OCI-LY7 (cell line): ENCODE measurements around the gene PLPPR5. TPM values are rescaled to one million over a fixed set of nuclear protein-coding genes. Genes with fewer than 3 reads are reported as not detected.

Experiments used
- BruUV-seq: library from RNA; stranded (reverse); fragments of 400-500 nt; replicated peaks from 2 replicates; lab custom pipeline; 2021; lab: Mats Ljungman, UMichigan
- CTCF ChIA-PET: fragments of 300-600 bp; sonication (Branson Sonifier 250); formaldehyde crosslinking; loops from one replicate; lab custom pipeline; 2022; ENCODE audit warnings: antibody characterized with exemption; ENCODE audit not compliant: unreplicated experiment; lab: Charles Lee
- POLR2A ChIA-PET: fragments of 300-600 bp; sonication (Branson Sonifier 250); formaldehyde crosslinking; loops from one replicate; lab custom pipeline; 2022; ENCODE audit warnings: antibody characterized with exemption; lab: Charles Lee
- DNase-seq: peaks from one replicate; pipeline ENCODE4 v3.0.0-alpha.2; 2015; ENCODE audit warnings: low spot score
- H2AFZ ChIP-seq: fragments of 200-600 bp; sonication (generic), shearing (Covaris generic); 2 replicates; pipeline ENCODE4 v1.6.1; 2014; ENCODE audit warnings: mild to moderate bottlenecking, antibody characterized with exemption, low read length, moderate library complexity
- H3K27ac ChIP-seq: fragments of 200-600 bp; sonication (generic); 2 replicates; pipeline ENCODE4 v1.5.1; 2014; ENCODE audit warnings: mixed run types, low read depth, mild to moderate bottlenecking, moderate library complexity, low read length, inconsistent platforms; ENCODE audit not compliant: poor library complexity, severe bottlenecking
- H3K36me3 ChIP-seq: fragments of 200-600 bp; sonication (generic); 2 replicates; pipeline ENCODE4 v1.6.1; 2014; ENCODE audit warnings: mild to moderate bottlenecking, antibody characterized with exemption, low read length, moderate library complexity, mixed read lengths; ENCODE audit not compliant: insufficient read depth
- H3K4me1 ChIP-seq: fragments of 200-600 bp; sonication (generic); 2 replicates; pipeline ENCODE4 v1.5.1; 2014; ENCODE audit warnings: mild to moderate bottlenecking, low read length; ENCODE audit not compliant: insufficient read depth, poor library complexity, severe bottlenecking
- H3K4me2 ChIP-seq: fragments of 200-600 bp; sonication (generic); 2 replicates; pipeline ENCODE4 v1.6.1; 2014; ENCODE audit warnings: mild to moderate bottlenecking, low read length
- H3K4me3 ChIP-seq: fragments of 200-600 bp; sonication (generic); 2 replicates; pipeline ENCODE4 v1.5.1; 2014; ENCODE audit warnings: mild to moderate bottlenecking, low read depth, low read length; ENCODE audit not compliant: poor library complexity, severe bottlenecking
- H3K79me2 ChIP-seq: fragments of 200-600 bp; sonication (generic); 2 replicates; pipeline ENCODE4 v1.6.1; 2016; ENCODE audit warnings: low read depth, mild to moderate bottlenecking, low read length, moderate library complexity, mixed read lengths; ENCODE audit not compliant: insufficient read depth
- H3K9me2 ChIP-seq: fragments of 200-600 bp; sonication (generic); 2 replicates; pipeline ENCODE4 v1.6.1; 2016; ENCODE audit warnings: mild to moderate bottlenecking, low read length, mixed read lengths; ENCODE audit not compliant: insufficient read depth
- H3K9me3 ChIP-seq: fragments of 200-600 bp; sonication (generic); 2 replicates; pipeline ENCODE4 v1.6.1; 2014; ENCODE audit warnings: mild to moderate bottlenecking, mixed run types, low read length, mixed read lengths
- H4K20me1 ChIP-seq: fragments of 200-600 bp; sonication (generic); 2 replicates; pipeline ENCODE4 v1.6.1; 2014; ENCODE audit warnings: mild to moderate bottlenecking, antibody characterized with exemption, low read length, moderate library complexity, mixed read lengths; ENCODE audit not compliant: insufficient read depth
- EZH2phosphoT487 ChIP-seq: fragments of 200-600 bp; sonication (generic); IDR thresholded peaks from 2 replicates; pipeline ENCODE4 v1.6.1; 2018; ENCODE audit warnings: low read depth, borderline replicate concordance, mild to moderate bottlenecking, mixed run types, antibody characterized with exemption, low read length, moderate library complexity, mixed read lengths
- intact Hi-C: fragments of 100-400 bp; cut with micrococcal nuclease; formaldehyde crosslinking; loops from one replicate; pipeline ENCODE4 v1.10.0; 2022; ENCODE audit not compliant: unreplicated experiment
- total RNA-seq, 2 experiments: library from RNA; depleted of rRNA in 1 of 2; stranded (reverse); fragments of >200 nt in 1 of 2; shearing (Covaris generic) in 1 of 2; gene quantifications; 2 replicates each; pipeline ENCODE4 v1.2.3, GENCODE V29; 2014 to 2022
- TF ChIP-seq, protein P1 (sequence below): fragments of 200-600 bp; sonication (generic); conservative IDR thresholded peaks from 2 replicates; pipeline ENCODE4 v1.5.1; 2014; ENCODE audit warnings: mild to moderate bottlenecking, antibody characterized with exemption, low read length, moderate library complexity, mixed read lengths

The PLPPR5 gene
- total RNA-seq, 2 experiments from 2014 or later, result not detected

- H3K79me2 ChIP-seq, result no peaks in the 10 kb centered on the region
- no peak overlapping the region for H3K4me2 ChIP-seq
- H2AFZ ChIP-seq, result no peak overlapping the region
- no peaks in the 10 kb centered on the region for H4K20me1 ChIP-seq
- H3K36me3 ChIP-seq, result no peaks in the 10 kb centered on the region
- H3K27ac ChIP-seq, result no peak overlapping the region
- CTCF ChIA-PET, result no interaction called here
- no peak for DNase-seq
- H3K9me2 ChIP-seq, result no peaks in the 10 kb centered on the region
- POLR2A ChIA-PET, result interaction anchor here (0.8 kb wide), 1 partner anchor 64 kb away, joined by 3 read pairs; no protein-coding TSS in a partner anchor
- no peaks in the 10 kb centered on the region for H3K9me3 ChIP-seq
- no TSS peak for BruUV-seq
- intact Hi-C loops, result no loop called here
- TF ChIP-seq, protein P1, sequence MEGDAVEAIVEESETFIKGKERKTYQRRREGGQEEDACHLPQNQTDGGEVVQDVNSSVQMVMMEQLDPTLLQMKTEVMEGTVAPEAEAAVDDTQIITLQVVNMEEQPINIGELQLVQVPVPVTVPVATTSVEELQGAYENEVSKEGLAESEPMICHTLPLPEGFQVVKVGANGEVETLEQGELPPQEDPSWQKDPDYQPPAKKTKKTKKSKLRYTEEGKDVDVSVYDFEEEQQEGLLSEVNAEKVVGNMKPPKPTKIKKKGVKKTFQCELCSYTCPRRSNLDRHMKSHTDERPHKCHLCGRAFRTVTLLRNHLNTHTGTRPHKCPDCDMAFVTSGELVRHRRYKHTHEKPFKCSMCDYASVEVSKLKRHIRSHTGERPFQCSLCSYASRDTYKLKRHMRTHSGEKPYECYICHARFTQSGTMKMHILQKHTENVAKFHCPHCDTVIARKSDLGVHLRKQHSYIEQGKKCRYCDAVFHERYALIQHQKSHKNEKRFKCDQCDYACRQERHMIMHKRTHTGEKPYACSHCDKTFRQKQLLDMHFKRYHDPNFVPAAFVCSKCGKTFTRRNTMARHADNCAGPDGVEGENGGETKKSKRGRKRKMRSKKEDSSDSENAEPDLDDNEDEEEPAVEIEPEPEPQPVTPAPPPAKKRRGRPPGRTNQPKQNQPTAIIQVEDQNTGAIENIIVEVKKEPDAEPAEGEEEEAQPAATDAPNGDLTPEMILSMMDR, result no peak
- TF ChIP-seq EZH2phosphoT487, result no peak
- H3K4me3 ChIP-seq, result no peak overlapping the region
- H3K4me1 ChIP-seq, result no peaks in the 10 kb centered on the region
Measured at GRCh38 chr1:99005537-99005942, 879 bp upstream of the PLPPR5 start.

GRCh38 chr1:99004254-99004860 is 304 bp downstream of the PLPPR5 start:
- Histone ChIP-seq H3K9me3 (no peaks in the 10 kb centered on the region), H3K4me1 (no peaks in the 10 kb centered on the region), H3K27ac (no peak overlapping the region), H3K9me2 (no peaks in the 10 kb centered on the region), H3K36me3 (no peaks in the 10 kb centered on the region), H3K79me2 (no peaks in the 10 kb centered on the region), H2AFZ (no peak overlapping the region), H3K4me2 (no peak overlapping the region), H3K4me3 (no peak overlapping the region), H4K20me1 (no peaks in the 10 kb centered on the region)
- POLR2A ChIA-PET, result no interaction called here
- no TSS peak for BruUV-seq
- intact Hi-C loops, result no loop called here
- DNase-seq, result no peak
- TF ChIP-seq, protein P1, result no peak
- no peak for TF ChIP-seq EZH2phosphoT487
- CTCF ChIA-PET, result no interaction called here

DNA sequence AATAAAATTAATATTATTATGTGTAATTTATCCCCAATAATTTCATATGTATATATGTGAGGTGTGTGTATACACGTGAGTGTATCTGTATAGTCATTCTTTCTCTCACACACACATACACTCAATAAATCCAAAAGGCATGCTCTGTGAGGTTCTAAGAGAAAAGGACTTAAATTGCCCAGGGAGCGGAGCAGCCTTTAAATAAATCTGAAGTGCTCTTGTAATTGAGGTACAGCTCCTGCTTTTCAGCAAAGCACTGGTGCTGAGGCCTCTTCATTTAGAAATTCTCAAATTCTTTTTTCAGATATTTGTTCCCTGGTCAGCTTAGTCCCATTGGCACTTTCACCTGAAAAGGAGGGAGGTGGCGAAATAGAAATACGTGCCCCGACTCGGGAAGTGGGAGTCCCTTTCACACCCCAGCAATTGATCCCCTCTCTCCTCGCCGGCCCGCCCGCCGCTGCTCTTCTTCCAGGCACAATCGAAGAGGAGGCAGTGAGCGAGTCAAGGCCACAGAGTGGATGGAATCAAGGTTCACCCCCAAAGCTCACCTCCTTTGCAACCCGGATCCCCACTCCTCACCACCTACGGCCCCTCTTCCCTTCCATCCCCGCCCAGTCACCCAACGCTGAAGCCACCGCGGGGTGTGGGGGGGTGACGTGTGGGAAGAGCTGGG is 944 bp downstream of the PLPPR5 start:
- no peaks in the 10 kb centered on the region for H3K9me3 ChIP-seq
- no peak for DNase-seq
- intact Hi-C loops, result no loop called here
- H3K4me3 ChIP-seq, result no peak overlapping the region
- no peak overlapping the region for H2AFZ ChIP-seq
- BruUV-seq, result no TSS peak
- ChIA-PET CTCF (no interaction called here), POLR2A (no interaction called here)
- H3K27ac ChIP-seq, result no peak overlapping the region
- no peaks in the 10 kb centered on the region for H3K79me2 ChIP-seq
- TF ChIP-seq EZH2phosphoT487, result no peak
- TF ChIP-seq, protein P1, result no peak
- H3K4me1 ChIP-seq, result no peaks in the 10 kb centered on the region
- no peaks in the 10 kb centered on the region for H4K20me1 ChIP-seq
- no peak overlapping the region for H3K4me2 ChIP-seq
- H3K9me2 ChIP-seq, result no peaks in the 10 kb centered on the region
- no peaks in the 10 kb centered on the region for H3K36me3 ChIP-seq
